Ishikawa (cell line): ENCODE results near the gene PTH2.

ENCODE experiments used
- CEBPB ChIP-seq: IDR thresholded peaks from 2 replicates; pipeline ENCODE4 v1.6.1; 2012
- CREB1 ChIP-seq: IDR thresholded peaks from 2 replicates; pipeline ENCODE4 v1.6.1; 2012; ENCODE audit warnings: low read depth
- EGR1 ChIP-seq: IDR thresholded peaks from 2 replicates; pipeline ENCODE4 v1.6.1; 2012
- EP300 ChIP-seq: IDR thresholded peaks from 2 replicates; pipeline ENCODE4 v1.6.1; 2012; ENCODE audit warnings: borderline replicate concordance
- FOXM1 ChIP-seq: IDR thresholded peaks from 2 replicates; pipeline ENCODE4 v1.6.1; 2012; ENCODE audit warnings: low read depth, borderline replicate concordance
- TAF1 ChIP-seq: IDR thresholded peaks from 2 replicates; pipeline ENCODE4 v1.6.1; 2012; ENCODE audit warnings: low read depth, mild to moderate bottlenecking
- TCF12 ChIP-seq: IDR thresholded peaks from 2 replicates; pipeline ENCODE4 v1.6.1; 2012; ENCODE audit warnings: low read depth
- TEAD4 ChIP-seq: IDR thresholded peaks from 2 replicates; pipeline ENCODE4 v1.6.1; 2012
- YY1 ChIP-seq: IDR thresholded peaks from 2 replicates; pipeline ENCODE4 v1.6.1; 2012; ENCODE audit warnings: low read depth
- TF ChIP-seq, protein P1 (sequence below): IDR thresholded peaks from 2 replicates; pipeline ENCODE4 v1.6.1; 2012; ENCODE audit warnings: low read depth, mild to moderate bottlenecking
- TF ChIP-seq, protein P2 (sequence below): IDR thresholded peaks from 2 replicates; pipeline ENCODE4 v1.6.1; 2012

DNA sequence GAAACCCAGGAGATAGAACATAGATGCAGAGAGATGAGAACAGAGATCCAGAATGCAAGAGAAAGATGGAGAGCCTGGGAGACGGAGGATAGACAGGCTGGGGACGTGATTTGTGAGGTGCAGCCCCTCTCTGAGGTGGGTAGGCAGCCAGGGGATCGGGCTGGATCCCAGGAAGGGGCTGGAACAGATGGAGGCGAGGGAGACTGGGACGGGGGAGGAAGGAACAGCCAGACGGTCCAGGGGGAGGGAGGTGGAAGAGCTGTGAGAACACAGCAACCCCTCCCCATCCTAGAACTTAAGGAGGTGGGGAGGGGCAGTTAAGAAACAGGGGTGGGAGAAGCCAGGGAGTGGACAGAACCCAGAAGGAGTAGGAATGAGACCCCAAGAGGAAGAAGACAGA lies 15.0 kb upstream of the PTH2 start:
- TF ChIP-seq, protein P1, sequence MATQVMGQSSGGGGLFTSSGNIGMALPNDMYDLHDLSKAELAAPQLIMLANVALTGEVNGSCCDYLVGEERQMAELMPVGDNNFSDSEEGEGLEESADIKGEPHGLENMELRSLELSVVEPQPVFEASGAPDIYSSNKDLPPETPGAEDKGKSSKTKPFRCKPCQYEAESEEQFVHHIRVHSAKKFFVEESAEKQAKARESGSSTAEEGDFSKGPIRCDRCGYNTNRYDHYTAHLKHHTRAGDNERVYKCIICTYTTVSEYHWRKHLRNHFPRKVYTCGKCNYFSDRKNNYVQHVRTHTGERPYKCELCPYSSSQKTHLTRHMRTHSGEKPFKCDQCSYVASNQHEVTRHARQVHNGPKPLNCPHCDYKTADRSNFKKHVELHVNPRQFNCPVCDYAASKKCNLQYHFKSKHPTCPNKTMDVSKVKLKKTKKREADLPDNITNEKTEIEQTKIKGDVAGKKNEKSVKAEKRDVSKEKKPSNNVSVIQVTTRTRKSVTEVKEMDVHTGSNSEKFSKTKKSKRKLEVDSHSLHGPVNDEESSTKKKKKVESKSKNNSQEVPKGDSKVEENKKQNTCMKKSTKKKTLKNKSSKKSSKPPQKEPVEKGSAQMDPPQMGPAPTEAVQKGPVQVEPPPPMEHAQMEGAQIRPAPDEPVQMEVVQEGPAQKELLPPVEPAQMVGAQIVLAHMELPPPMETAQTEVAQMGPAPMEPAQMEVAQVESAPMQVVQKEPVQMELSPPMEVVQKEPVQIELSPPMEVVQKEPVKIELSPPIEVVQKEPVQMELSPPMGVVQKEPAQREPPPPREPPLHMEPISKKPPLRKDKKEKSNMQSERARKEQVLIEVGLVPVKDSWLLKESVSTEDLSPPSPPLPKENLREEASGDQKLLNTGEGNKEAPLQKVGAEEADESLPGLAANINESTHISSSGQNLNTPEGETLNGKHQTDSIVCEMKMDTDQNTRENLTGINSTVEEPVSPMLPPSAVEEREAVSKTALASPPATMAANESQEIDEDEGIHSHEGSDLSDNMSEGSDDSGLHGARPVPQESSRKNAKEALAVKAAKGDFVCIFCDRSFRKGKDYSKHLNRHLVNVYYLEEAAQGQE: no peak
- TF ChIP-seq TAF1: no peak
- no peak for TF ChIP-seq CEBPB
- no peak for TF ChIP-seq FOXM1
- TF ChIP-seq, protein P2, sequence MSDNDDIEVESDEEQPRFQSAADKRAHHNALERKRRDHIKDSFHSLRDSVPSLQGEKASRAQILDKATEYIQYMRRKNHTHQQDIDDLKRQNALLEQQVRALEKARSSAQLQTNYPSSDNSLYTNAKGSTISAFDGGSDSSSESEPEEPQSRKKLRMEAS: no peak
- TF ChIP-seq EP300: no peak
- TF ChIP-seq TCF12: no peak
- TF ChIP-seq EGR1: no peak
- TF ChIP-seq CREB1: no peak
- no peak for TF ChIP-seq TEAD4
- TF ChIP-seq YY1: no peak
